Thoracic aorta (tissue), 2 donors: ENCODE data around the gene CHCHD6. TPM values are rescaled to one million over a fixed set of nuclear protein-coding genes. Genes with fewer than 3 reads are reported as not detected.
A peak's percentile ranks its signal among the peaks of the same experiment; 100 is the strongest.

Source experiments
- ATAC-seq: fragments of 150-250 bp; one replicate; pipeline ENCODE4 v1.8.0; 2017; ENCODE audit warnings: low read depth; ENCODE audit not compliant: insufficient number of reproducible peaks, low FRiP score
- DNase-seq: peaks from one replicate; pipeline ENCODE4 v3.0.0-alpha.2; 2020; ENCODE audit warnings: low spot score
- H3K27ac ChIP-seq, 2 donors: fragments of 200-600 bp; sonication (generic); 1 replicate in 1 of 2; 2 replicates in 1 of 2; pipeline ENCODE4 v1.5.1; 2016; ENCODE audit warnings: mild to moderate bottlenecking in 2 of 2, moderate library complexity in 2 of 2
- H3K27me3 ChIP-seq: fragments of 200-600 bp; sonication (generic); replicated peaks from 2 replicates; pipeline ENCODE4 v1.6.0; 2016; ENCODE audit warnings: mild to moderate bottlenecking; ENCODE audit not compliant: insufficient read depth
- H3K36me3 ChIP-seq: fragments of 200-600 bp; sonication (generic); one replicate; pipeline ENCODE4 v1.5.1; 2016
- H3K4me1 ChIP-seq, 2 donors: fragments of 200-600 bp; sonication (generic); 1 replicate in 1 of 2; 2 replicates in 1 of 2; pipeline versions ENCODE4 v1.5.1 to v1.6.0; 2016; ENCODE audit warnings: low read depth in 2 of 2, mild to moderate bottlenecking in 1 of 2; ENCODE audit not compliant: control insufficient read depth in 1 of 2
- H3K4me3 ChIP-seq: fragments of 200-600 bp; sonication (generic); 2 replicates; pipeline ENCODE4 v1.5.1; 2016; ENCODE audit warnings: mild to moderate bottlenecking
- H3K9me3 ChIP-seq: fragments of 200-600 bp; sonication (generic); 2 replicates; pipeline ENCODE4 v1.5.1; 2016
- CTCF ChIP-seq: fragments of 200-600 bp; sonication (generic); IDR thresholded peaks from one replicate; pipeline ENCODE4 v1.5.1; 2019; ENCODE audit warnings: antibody characterized with exemption
- total RNA-seq, 2 donors: library from RNA; depleted of rRNA; stranded (reverse); fragments of >200 nt; gene quantifications; one replicate each; pipeline versions ENCODE4 v1.1.0 to v1.2.3, GENCODE V29; 2016

CHCHD6 gene
- total RNA-seq, 2 donors from 2014 or later: 12.5 to 17.1 TPM

GRCh38 chr3:126998728-126999127, 294.7 kb downstream of the CHCHD6 start:
- Histone ChIP-seq H3K27me3 (no peaks in the 10 kb centered on the region), H3K4me1 (peaks cover 58 to 98% of the 10 kb centered on the region in 2 donors), H3K36me3 (no peaks in the 10 kb centered on the region), H3K27ac (peak overlapping the region; percentile 94 to 97), H3K4me3 (no peak overlapping the region), H3K9me3 (no peaks in the 10 kb centered on the region)
- no peak for TF ChIP-seq CTCF
- ATAC-seq (no peak), DNase-seq (no peak)

- Histone ChIP-seq H3K36me3 (no peaks in the 10 kb centered on the region), H3K4me3 (no peak overlapping the region), H3K27ac (peak overlapping the region; percentile 94 to 97), H3K27me3 (no peaks in the 10 kb centered on the region), H3K9me3 (no peaks in the 10 kb centered on the region), H3K4me1 (peaks cover 51 to 97% of the 10 kb centered on the region in 2 donors)
- no peak for TF ChIP-seq CTCF
- ATAC-seq (no peak), DNase-seq (no peak)
These were observed 295.3 kb downstream of the CHCHD6 start for GRCh38 chr3:126999383-126999782.

- ATAC-seq (no peak), DNase-seq (no peak)
- TF ChIP-seq CTCF: no peak
- H3K4me1 ChIP-seq: peaks cover 44 to 90% of the 10 kb centered on the region in 2 donors
- H3K9me3 ChIP-seq: no peaks in the 10 kb centered on the region
- peak overlapping the region; percentile 94 to 97 for H3K27ac ChIP-seq
- no peak overlapping the region for H3K4me3 ChIP-seq
- no peaks in the 10 kb centered on the region for H3K36me3 ChIP-seq
- no peaks in the 10 kb centered on the region for H3K27me3 ChIP-seq
These were observed 296.1 kb downstream of the CHCHD6 start for GRCh38 chr3:127000119-127000518.

GRCh38 chr3:127000761-127001160, 296.7 kb downstream of the CHCHD6 start:
- no peak for DNase-seq
- Histone ChIP-seq H3K27ac (peak overlapping the region; percentile 94 to 97), H3K4me1 (peaks cover 40 to 84% of the 10 kb centered on the region in 2 donors), H3K4me3 (no peak overlapping the region), H3K27me3 (no peaks in the 10 kb centered on the region), H3K36me3 (no peaks in the 10 kb centered on the region), H3K9me3 (no peaks in the 10 kb centered on the region)
- ATAC-seq: no peak
- TF ChIP-seq CTCF: no peak

GRCh38 chr3:127001486-127002194, 297.6 kb downstream of the CHCHD6 start:
- H3K9me3 ChIP-seq: no peaks in the 10 kb centered on the region
- no peak for ATAC-seq
- H3K27ac ChIP-seq: peak overlapping the region; percentile 94 to 97
- peaks cover 40 to 82% of the 10 kb centered on the region in 2 donors for H3K4me1 ChIP-seq
- TF ChIP-seq CTCF: peak; percentile 43
- no peaks in the 10 kb centered on the region for H3K27me3 ChIP-seq
- peak overlapping the region; percentile 16 for H3K4me3 ChIP-seq
- H3K36me3 ChIP-seq: no peaks in the 10 kb centered on the region
- DNase-seq: no peak
